Measurements from ENCODE around the gene LARP1. TPM values are rescaled to one million over a fixed set of nuclear protein-coding genes. Genes with fewer than 3 reads are reported as not detected.

The LARP1 gene
- total and polyA plus RNA-seq, 8 donors, result 35.8 to 195 (median 117) TPM

GRCh38 chr5:154762700-154763099 is 7.5 kb downstream of the LARP1 start:
- FAIRE-seq (no peak), DNase-seq (no peak), ATAC-seq (no peak)
- no peak overlapping the region for H3K4me3 ChIP-seq
- H3K36me3 ChIP-seq, result no peaks in the 10 kb centered on the region
- no peaks in the 10 kb centered on the region for H3K9me3 ChIP-seq
- no peaks in the 10 kb centered on the region for H3K27me3 ChIP-seq
- peaks cover 38 to 72% (median 57%) of the 10 kb centered on the region in 3 donors for H3K4me1 ChIP-seq
- TF ChIP-seq CTCF (IDR thresholded peaks at IDR 0.05), result no peak
- intact Hi-C loops (cut with DNase I), result loop anchor here in 1 of 3 donors (10.0 kb wide), 1 partner anchor 108 kb away; no protein-coding TSS in a partner anchor
- H3K27ac ChIP-seq, result no peak overlapping the region
- WGBS, 2 donors, result 50 to 75% methylated on average over 1 of the region's 1 CpG

GRCh38 chr5:154764967-154765366 is 9.8 kb downstream of the LARP1 start:
- Histone ChIP-seq H3K27ac (no peak overlapping the region), H3K27me3 (no peaks in the 10 kb centered on the region), H3K9me3 (no peaks in the 10 kb centered on the region), H3K36me3 (no peaks in the 10 kb centered on the region), H3K4me1 (peaks cover 38 to 72% (median 56%) of the 10 kb centered on the region in 3 donors), H3K4me3 (no peak overlapping the region)
- TF ChIP-seq CTCF (IDR thresholded peaks at IDR 0.05), result no peak
- DNase-seq, result no peak
- ATAC-seq, result no peak
- 73 to 76% methylated on average over 3 of the region's 3 CpGs for WGBS, 2 donors
- FAIRE-seq, result no peak
- intact Hi-C loops (cut with DNase I), result loop anchor here in 1 of 3 donors (10.0 kb wide), 1 partner anchor 110 kb away; no protein-coding TSS in a partner anchor

GRCh38 chr5:154765396-154765925 is 10.3 kb downstream of the LARP1 start:
- H3K4me1 ChIP-seq, result peaks cover 43 to 72% (median 58%) of the 10 kb centered on the region in 3 donors
- WGBS, 2 donors, result 41 to 48% methylated on average over 10 of the region's 10 CpGs
- H3K4me3 ChIP-seq, result no peak overlapping the region
- intact Hi-C loops (cut with DNase I), result loop anchor here in 1 of 3 donors (10.0 kb wide), 1 partner anchor 111 kb away; no protein-coding TSS in a partner anchor
- H3K36me3 ChIP-seq, result no peaks in the 10 kb centered on the region
- H3K9me3 ChIP-seq, result no peaks in the 10 kb centered on the region
- no peak for TF ChIP-seq CTCF (IDR thresholded peaks at IDR 0.05)
- H3K27ac ChIP-seq, result no peak overlapping the region
- ATAC-seq (peak; percentile 31 to 76 (median 54)), DNase-seq (peak in 1 of 6 donors; percentile 30), FAIRE-seq (no peak)
- no peaks in the 10 kb centered on the region for H3K27me3 ChIP-seq

GRCh38 chr5:154766558-154767281 is 11.5 kb downstream of the LARP1 start:
- intact Hi-C loops (cut with DNase I), result loop anchor here in 1 of 3 donors (10.0 kb wide), 1 partner anchor 112 kb away; no protein-coding TSS in a partner anchor
- H3K4me3 ChIP-seq, result no peak overlapping the region
- no peak for TF ChIP-seq CTCF (IDR thresholded peaks at IDR 0.05)
- 65 to 69% methylated on average over 3 of the region's 3 CpGs for whole genome bisulfite sequencing, 2 donors
- H3K4me1 ChIP-seq, result peaks cover 49 to 73% (median 52%) of the 10 kb centered on the region in 3 donors
- no peaks in the 10 kb centered on the region for H3K36me3 ChIP-seq
- ATAC-seq (no peak), FAIRE-seq (no peak), DNase-seq (no peak)
- H3K27me3 ChIP-seq, result no peaks in the 10 kb centered on the region
- H3K27ac ChIP-seq, result no peak overlapping the region
- H3K9me3 ChIP-seq, result no peaks in the 10 kb centered on the region
